HepG2 (cell line): ENCODE data around the gene SH2D3A. TPM values are rescaled to one million over a fixed set of nuclear protein-coding genes. Genes with fewer than 3 reads are reported as not detected.

Experiments
- BRCA1 ChIP-seq: sonication (generic); formaldehyde crosslinking; IDR thresholded peaks from 2 replicates; pipeline ENCODE4 v1.4.0; 2020; ENCODE audit warnings: missing genetic modification reagents
- FIP1L1 ChIP-seq: fragments of 200-400 bp; formaldehyde crosslinking; IDR thresholded peaks from 2 replicates; pipeline ENCODE4 v1.6.1; 2018; ENCODE audit warnings: low read depth, mild to moderate bottlenecking, low read length, moderate library complexity, borderline replicate concordance; ENCODE audit not compliant: insufficient read depth
- TOE1 ChIP-seq: sonication (generic); formaldehyde crosslinking; IDR thresholded peaks from 2 replicates; pipeline ENCODE4 v1.4.0; 2020; ENCODE audit warnings: mild to moderate bottlenecking, missing genetic modification reagents
- TRIM24 ChIP-seq: sonication (generic); formaldehyde crosslinking; IDR thresholded peaks from 2 replicates; pipeline ENCODE4 v1.8.0; 2022; ENCODE audit warnings: mild to moderate bottlenecking, missing genetic modification reagents
- ZBTB14 ChIP-seq: sonication (generic); formaldehyde crosslinking; IDR thresholded peaks from 2 replicates; pipeline ENCODE4 v1.4.0; 2020; ENCODE audit warnings: missing genetic modification reagents
- ZFP91 ChIP-seq: sonication (generic); formaldehyde crosslinking; IDR thresholded peaks from 2 replicates; pipeline ENCODE4 v1.9.0; 2022; ENCODE audit warnings: missing genetic modification reagents, mild to moderate bottlenecking, borderline replicate concordance
- ZNF101 ChIP-seq: sonication (generic); formaldehyde crosslinking; IDR thresholded peaks from 2 replicates; pipeline ENCODE4 v1.4.0; 2020; ENCODE audit warnings: mild to moderate bottlenecking, low read depth, missing genetic modification reagents, borderline replicate concordance
- ZNF333 ChIP-seq: sonication (generic); formaldehyde crosslinking; IDR thresholded peaks from 2 replicates; pipeline ENCODE4 v1.4.0; 2020; ENCODE audit warnings: mild to moderate bottlenecking, missing genetic modification reagents, borderline replicate concordance
- ZNF569 ChIP-seq: sonication (generic); formaldehyde crosslinking; IDR thresholded peaks from 2 replicates; pipeline ENCODE4 v1.5.0; 2020; ENCODE audit warnings: mild to moderate bottlenecking, missing genetic modification reagents, moderate library complexity, borderline replicate concordance
- ZNF687 ChIP-seq: sonication (generic); formaldehyde crosslinking; IDR thresholded peaks from 2 replicates; pipeline ENCODE4 v1.5.1; 2020; ENCODE audit warnings: mild to moderate bottlenecking, missing genetic modification reagents, moderate library complexity
- ZNF713 ChIP-seq: sonication (generic); formaldehyde crosslinking; IDR thresholded peaks from 2 replicates; pipeline ENCODE4 v1.4.0; 2020; ENCODE audit warnings: mild to moderate bottlenecking, missing genetic modification reagents
- ZNF800 ChIP-seq: sonication (generic); formaldehyde crosslinking; IDR thresholded peaks from 2 replicates; pipeline ENCODE4 v1.4.0; 2020; ENCODE audit warnings: missing genetic modification reagents
- polyA plus RNA-seq, 8 experiments: library from polyadenylated mRNA; depleted of rRNA in 3 of 8; stranded (reverse) in 7 of 8; unstranded in 1 of 8; fragments of >200 nt; fragmentation: Illumina TruSeq in 4 of 8; extraction: Trizol in 4 of 8; gene quantifications; 2 replicates each; pipeline versions ENCODE4 v1.2.1 to v1.2.3, GENCODE V29; 2011 to 2016; ENCODE audit warnings: low read depth in 4 of 8, missing spikeins in 1 of 8, mixed read lengths in 1 of 8; ENCODE audit not compliant: insufficient read depth in 1 of 8
- total RNA-seq, 5 experiments: library from RNA; depleted of rRNA; stranded (reverse); fragments of >200 nt; fragmentation: Illumina TruSeq; extraction: Trizol; gene quantifications; 2 replicates each; pipeline ENCODE4 v1.2.3, GENCODE V29; 2016; ENCODE audit warnings: low read depth in 1 of 5
- TF ChIP-seq, protein P1 (sequence below): IDR thresholded peaks from 2 replicates; pipeline ENCODE4 v1.6.1; 2016; ENCODE audit warnings: missing compliant biosample characterization, missing genetic modification reagents, borderline replicate concordance
- TF ChIP-seq, protein P2 (sequence below): sonication (generic); formaldehyde crosslinking; IDR thresholded peaks from 2 replicates; pipeline ENCODE4 v1.5.0; 2020; ENCODE audit warnings: mild to moderate bottlenecking, missing genetic modification reagents

The SH2D3A gene
- total and polyA plus RNA-seq, 2 of the 13 experiments (the other 11 are each of a cell fraction or from before 2014, with no cell fraction given): 1.0 to 2.2 TPM

DNA sequence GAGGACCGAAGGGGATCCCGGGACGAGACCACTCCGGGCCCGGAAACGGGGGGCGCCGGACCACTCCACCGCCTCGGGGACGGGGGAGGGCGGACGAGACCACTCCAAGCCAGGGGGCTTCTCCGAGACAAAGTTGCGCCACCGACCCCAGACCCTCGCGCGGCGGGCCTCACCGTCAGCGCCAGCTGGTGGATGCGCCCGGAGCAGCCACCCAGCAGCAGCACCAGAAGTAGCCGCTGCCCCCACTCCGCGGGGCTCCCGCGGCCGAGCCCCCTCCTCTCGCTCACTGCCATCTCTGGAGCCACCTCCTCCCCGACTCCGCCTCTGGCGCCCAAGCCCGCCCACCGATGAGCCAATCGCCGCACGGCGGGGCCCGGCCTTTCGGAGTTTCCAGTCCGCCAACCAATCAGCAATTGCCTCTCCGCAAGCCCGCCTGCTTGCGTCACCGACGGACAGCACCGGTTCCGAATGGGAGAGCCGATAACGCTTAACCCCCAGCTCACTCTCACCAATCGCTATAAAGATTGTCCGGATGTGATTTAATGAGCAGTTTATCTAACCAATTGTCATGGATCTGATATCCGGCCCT is 29.9 kb downstream of the SH2D3A start, which contains the start of gene GPR108 (continued):
- TF ChIP-seq ZNF800 (CRISPR knock-in tag): no peak
- TF ChIP-seq ZNF687: no peak; the same call in 1 of the 2 replicates
- peak; percentile 61 for TF ChIP-seq ZFP91
- TF ChIP-seq ZNF713 (CRISPR knock-in tag): peak; percentile 70; the same call in 1 of the 2 replicates
- TF ChIP-seq ZNF333 (CRISPR knock-in tag): 0 out of 2 replicates have a peak, but pooled peaks have one; percentile 70
- TF ChIP-seq ZBTB14 (CRISPR knock-in tag): no peak
- TF ChIP-seq TRIM24 (CRISPR knock-in tag): no peak
- TF ChIP-seq TOE1 (CRISPR knock-in tag): no peak
- TF ChIP-seq BRCA1 (CRISPR knock-in tag): no peak
- no peak for TF ChIP-seq ZNF101 (CRISPR knock-in tag)
- no peak for TF ChIP-seq ZNF569 (CRISPR knock-in tag)
- TF ChIP-seq FIP1L1: no peak
- TF ChIP-seq, protein P1, sequence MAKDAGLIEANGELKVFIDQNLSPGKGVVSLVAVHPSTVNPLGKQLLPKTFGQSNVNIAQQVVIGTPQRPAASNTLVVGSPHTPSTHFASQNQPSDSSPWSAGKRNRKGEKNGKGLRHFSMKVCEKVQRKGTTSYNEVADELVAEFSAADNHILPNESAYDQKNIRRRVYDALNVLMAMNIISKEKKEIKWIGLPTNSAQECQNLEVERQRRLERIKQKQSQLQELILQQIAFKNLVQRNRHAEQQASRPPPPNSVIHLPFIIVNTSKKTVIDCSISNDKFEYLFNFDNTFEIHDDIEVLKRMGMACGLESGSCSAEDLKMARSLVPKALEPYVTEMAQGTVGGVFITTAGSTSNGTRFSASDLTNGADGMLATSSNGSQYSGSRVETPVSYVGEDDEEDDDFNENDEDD (CRISPR knock-in tag): peak; percentile 39; the same call in 1 of the 2 replicates
- TF ChIP-seq, protein P2, sequence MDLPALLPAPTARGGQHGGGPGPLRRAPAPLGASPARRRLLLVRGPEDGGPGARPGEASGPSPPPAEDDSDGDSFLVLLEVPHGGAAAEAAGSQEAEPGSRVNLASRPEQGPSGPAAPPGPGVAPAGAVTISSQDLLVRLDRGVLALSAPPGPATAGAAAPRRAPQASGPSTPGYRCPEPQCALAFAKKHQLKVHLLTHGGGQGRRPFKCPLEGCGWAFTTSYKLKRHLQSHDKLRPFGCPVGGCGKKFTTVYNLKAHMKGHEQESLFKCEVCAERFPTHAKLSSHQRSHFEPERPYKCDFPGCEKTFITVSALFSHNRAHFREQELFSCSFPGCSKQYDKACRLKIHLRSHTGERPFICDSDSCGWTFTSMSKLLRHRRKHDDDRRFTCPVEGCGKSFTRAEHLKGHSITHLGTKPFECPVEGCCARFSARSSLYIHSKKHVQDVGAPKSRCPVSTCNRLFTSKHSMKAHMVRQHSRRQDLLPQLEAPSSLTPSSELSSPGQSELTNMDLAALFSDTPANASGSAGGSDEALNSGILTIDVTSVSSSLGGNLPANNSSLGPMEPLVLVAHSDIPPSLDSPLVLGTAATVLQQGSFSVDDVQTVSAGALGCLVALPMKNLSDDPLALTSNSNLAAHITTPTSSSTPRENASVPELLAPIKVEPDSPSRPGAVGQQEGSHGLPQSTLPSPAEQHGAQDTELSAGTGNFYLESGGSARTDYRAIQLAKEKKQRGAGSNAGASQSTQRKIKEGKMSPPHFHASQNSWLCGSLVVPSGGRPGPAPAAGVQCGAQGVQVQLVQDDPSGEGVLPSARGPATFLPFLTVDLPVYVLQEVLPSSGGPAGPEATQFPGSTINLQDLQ: no peak
